HEK293T (cell line): ENCODE data around the gene APOO.
"Not testable (repeated sequence)": the region's sequence is repeated elsewhere in the genome, so short reads cannot be mapped to it uniquely, and the experiment has no call there.

Experiments
- CTCF ChIA-PET: fragments of 350-600 bp; formaldehyde crosslinking; extraction: SDS; loops from one replicate; lab custom pipeline; 2021; ENCODE audit warnings: antibody characterized with exemption, inconsistent platforms; lab: Yijun Ruan, JAX
- POLR2A ChIA-PET: fragments of 350-600 bp; formaldehyde crosslinking; extraction: SDS; loops from one replicate; lab custom pipeline; 2020; ENCODE audit warnings: antibody characterized with exemption, inconsistent platforms; lab: Yijun Ruan, JAX
- DNase-seq: peaks from one replicate; pipeline ENCODE4 v3.0.0; 2012; ENCODE audit warnings: mixed read lengths; ENCODE audit errors: extremely low spot score
- ARNT ChIP-seq: fragments of 450-650 bp; IDR thresholded peaks from 2 replicates; pipeline ENCODE4 v1.6.1; 2017; ENCODE audit warnings: mild to moderate bottlenecking
- BHLHE40 ChIP-seq: fragments of 450-650 bp; IDR thresholded peaks from 2 replicates; pipeline ENCODE4 v1.6.1; 2016; ENCODE audit warnings: mild to moderate bottlenecking, moderate library complexity, borderline replicate concordance
- CTBP1 ChIP-seq: fragments of 450-650 bp; IDR thresholded peaks from 2 replicates; pipeline ENCODE4 v1.6.1; 2016; ENCODE audit warnings: borderline replicate concordance
- ELF4 ChIP-seq: fragments of 450-650 bp; IDR thresholded peaks from 2 replicates; pipeline ENCODE4 v1.6.1; 2017; ENCODE audit warnings: antibody characterized with exemption
- FOXA1 ChIP-seq: fragments of 450-650 bp; IDR thresholded peaks from 2 replicates; pipeline ENCODE4 v1.6.1; 2016; ENCODE audit warnings: mild to moderate bottlenecking
- FOXK2 ChIP-seq: fragments of 450-650 bp; IDR thresholded peaks from 2 replicates; pipeline ENCODE4 v1.6.1; 2016; ENCODE audit warnings: mild to moderate bottlenecking
- FOXM1 ChIP-seq: fragments of 450-650 bp; IDR thresholded peaks from 2 replicates; pipeline ENCODE4 v1.6.1; 2017; ENCODE audit warnings: mild to moderate bottlenecking, borderline replicate concordance
- HDGF ChIP-seq: fragments of 450-650 bp; IDR thresholded peaks from 2 replicates; pipeline ENCODE4 v1.6.1; 2017; ENCODE audit warnings: antibody characterized with exemption, borderline replicate concordance
- L3MBTL2 ChIP-seq: fragments of 450-650 bp; conservative IDR thresholded peaks from 2 replicates; pipeline ENCODE4 v1.6.1; 2016; ENCODE audit warnings: mild to moderate bottlenecking
- LEF1 ChIP-seq: fragments of 450-650 bp; IDR thresholded peaks from 2 replicates; pipeline ENCODE4 v1.6.1; 2017; ENCODE audit warnings: mild to moderate bottlenecking, borderline replicate concordance
- NFRKB ChIP-seq: fragments of 450-650 bp; IDR thresholded peaks from 2 replicates; pipeline ENCODE4 v1.6.1; 2016; ENCODE audit warnings: mild to moderate bottlenecking, moderate library complexity
- SP1 ChIP-seq: fragments of 450-650 bp; IDR thresholded peaks from 2 replicates; pipeline ENCODE4 v1.6.1; 2017
- SUZ12 ChIP-seq: fragments of 450-650 bp; IDR thresholded peaks from 2 replicates; pipeline ENCODE4 v1.6.1; 2016; ENCODE audit warnings: mild to moderate bottlenecking
- TARDBP ChIP-seq: fragments of 450-650 bp; IDR thresholded peaks from 2 replicates; pipeline ENCODE4 v1.6.1; 2016
- ZNF384 ChIP-seq: fragments of 450-650 bp; IDR thresholded peaks from 2 replicates; pipeline ENCODE4 v1.6.1; 2016
- TF ChIP-seq, protein P1 (sequence below): fragments of 450-650 bp; IDR thresholded peaks from 2 replicates; pipeline ENCODE4 v1.6.1; 2016

The APOO gene

DNA sequence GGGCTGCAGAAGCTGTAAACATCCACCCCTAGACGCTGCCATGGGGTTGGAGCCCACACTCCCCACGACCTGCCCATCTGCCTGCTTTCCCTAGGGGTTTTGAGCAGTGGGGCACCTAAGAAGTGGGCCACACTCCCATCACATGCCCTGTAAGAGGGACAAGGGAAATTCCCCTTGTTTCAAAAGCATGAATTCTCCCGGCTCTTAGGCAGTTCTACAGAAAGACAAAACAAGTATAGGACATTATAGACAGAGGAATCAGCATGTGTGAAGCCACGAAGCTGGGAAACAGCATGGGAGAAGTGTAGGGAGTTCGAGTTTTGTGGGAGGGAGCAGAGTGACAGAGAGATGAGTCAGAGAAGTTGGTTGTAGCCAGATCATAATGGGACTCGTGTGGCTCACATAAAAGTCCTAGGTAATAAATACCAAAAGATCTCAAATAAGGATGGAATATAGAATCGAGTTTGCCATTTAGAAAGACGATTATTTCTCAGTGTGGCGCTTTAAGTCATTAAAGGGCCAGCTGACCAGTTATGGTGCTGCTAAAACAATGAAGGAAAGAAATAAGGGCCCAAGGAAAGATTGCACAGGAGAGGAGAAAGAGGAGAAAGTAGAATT lies 23.9 kb downstream of the APOO start:
- peak; percentile 39 for DNase-seq
- POLR2A ChIA-PET, result interaction anchor here (0.8 to 1.4 kb wide), 6 partner anchors 15 to 170 kb away, joined by 3 to 6 read pairs (median 4); partner anchors contain the start of gene SAT1
- CTCF ChIA-PET, result interaction anchor here (0.7 to 2.2 kb wide), 2 partner anchors 18 to 145 kb away, joined by 3 to 9 read pairs; no protein-coding TSS in a partner anchor
- TF ChIP-seq L3MBTL2, result peak; percentile 42; the same call in 1 of the 2 replicates
- no peak for TF ChIP-seq SUZ12
- TF ChIP-seq LEF1, result no peak
- TF ChIP-seq, protein P1, sequence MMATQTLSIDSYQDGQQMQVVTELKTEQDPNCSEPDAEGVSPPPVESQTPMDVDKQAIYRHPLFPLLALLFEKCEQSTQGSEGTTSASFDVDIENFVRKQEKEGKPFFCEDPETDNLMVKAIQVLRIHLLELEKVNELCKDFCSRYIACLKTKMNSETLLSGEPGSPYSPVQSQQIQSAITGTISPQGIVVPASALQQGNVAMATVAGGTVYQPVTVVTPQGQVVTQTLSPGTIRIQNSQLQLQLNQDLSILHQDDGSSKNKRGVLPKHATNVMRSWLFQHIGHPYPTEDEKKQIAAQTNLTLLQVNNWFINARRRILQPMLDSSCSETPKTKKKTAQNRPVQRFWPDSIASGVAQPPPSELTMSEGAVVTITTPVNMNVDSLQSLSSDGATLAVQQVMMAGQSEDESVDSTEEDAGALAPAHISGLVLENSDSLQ, result peak; percentile 69

DNA sequence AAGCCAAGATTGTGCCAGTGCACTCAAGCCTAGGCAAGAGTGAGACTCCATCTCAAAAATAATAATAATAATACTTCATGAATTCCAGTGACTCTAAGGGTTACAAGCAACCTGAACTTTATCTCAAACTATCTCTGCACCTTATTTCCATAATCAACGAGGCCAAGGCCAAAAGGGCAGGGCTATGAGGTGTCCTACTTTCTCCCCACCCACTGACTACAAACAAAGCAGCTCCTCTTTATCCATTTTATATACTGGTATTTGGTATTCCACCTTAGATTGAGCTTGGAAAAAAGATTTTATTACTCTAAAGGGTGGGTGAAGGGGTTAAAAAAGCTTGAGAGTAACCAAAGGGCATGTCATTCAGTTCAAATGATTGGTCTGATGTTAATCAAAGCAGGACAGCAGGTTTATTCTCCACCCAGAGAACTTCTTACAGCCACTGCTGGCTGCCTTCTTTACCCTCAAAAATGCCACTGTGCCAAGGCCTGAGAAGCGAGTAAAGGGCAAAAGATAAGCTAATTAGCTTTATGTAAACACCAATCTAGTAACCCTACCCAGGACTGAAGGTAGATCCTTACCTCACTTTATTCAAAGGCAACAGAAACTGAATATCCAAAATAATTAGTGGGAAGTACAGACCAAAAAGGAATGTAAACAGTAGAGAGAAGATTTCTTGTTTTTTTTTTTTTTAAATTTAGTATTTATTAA lies 28.2 kb downstream of the APOO start:
- no peak for DNase-seq
- ChIA-PET CTCF (interaction anchor here (0.8 kb wide), 1 partner anchor 10 kb away, joined by 3 read pairs; no protein-coding TSS in a partner anchor), POLR2A (no interaction called here)
- TF ChIP-seq SP1, result no peak
- TF ChIP-seq HDGF, result no peak
- TF ChIP-seq FOXM1, result no peak
- TF ChIP-seq ARNT, result no peak
- no peak for TF ChIP-seq BHLHE40
- TF ChIP-seq, protein P1, result no peak
- no peak for TF ChIP-seq SUZ12
- TF ChIP-seq FOXA1, result no peak
- TF ChIP-seq FOXK2, result no peak
- no peak for TF ChIP-seq ELF4

DNA sequence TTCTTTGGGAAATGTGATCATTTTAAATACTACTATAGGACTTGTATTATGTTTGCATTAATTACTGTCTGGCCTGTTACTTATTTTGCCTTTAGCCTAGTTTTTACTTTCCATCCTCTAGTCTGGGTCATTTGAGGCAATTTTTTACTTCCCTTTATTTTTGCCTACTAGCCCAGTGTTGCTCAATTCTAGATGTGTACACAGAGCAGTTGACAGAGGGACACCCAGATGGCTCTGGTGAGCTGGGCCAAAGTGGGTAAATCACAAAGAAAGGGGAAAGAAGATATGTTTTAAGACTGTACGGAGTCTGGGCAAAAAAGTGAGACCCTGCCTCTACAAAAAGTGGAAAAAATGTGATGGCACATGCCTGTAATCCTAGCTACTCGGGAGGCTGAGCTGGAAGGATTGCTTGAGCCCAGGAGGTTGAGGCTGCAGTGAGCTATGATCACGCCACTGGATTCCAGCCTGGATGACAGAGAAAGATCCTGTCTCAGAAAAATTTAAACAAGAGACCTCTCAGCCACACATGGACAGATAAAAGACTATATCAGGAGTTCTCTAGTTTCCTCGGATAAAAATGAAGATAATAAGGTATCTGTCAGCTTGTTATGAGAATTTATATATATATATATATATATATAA lies 35.7 kb downstream of the APOO start:
- no peak for DNase-seq
- POLR2A ChIA-PET, result no interaction called here
- no peak for TF ChIP-seq BHLHE40
- TF ChIP-seq FOXK2, result no peak
- TF ChIP-seq FOXM1, result no peak
- no peak for TF ChIP-seq SP1
- TF ChIP-seq CTBP1, result no peak
- no peak for TF ChIP-seq ZNF384
- TF ChIP-seq ELF4, result no peak
- TF ChIP-seq L3MBTL2, result no peak
- no peak for TF ChIP-seq HDGF
- TF ChIP-seq NFRKB, result no peak
- TF ChIP-seq SUZ12, result no peak
- TF ChIP-seq TARDBP, result no peak
- TF ChIP-seq ARNT, result no peak
- CTCF ChIA-PET, result no interaction called here

DNA sequence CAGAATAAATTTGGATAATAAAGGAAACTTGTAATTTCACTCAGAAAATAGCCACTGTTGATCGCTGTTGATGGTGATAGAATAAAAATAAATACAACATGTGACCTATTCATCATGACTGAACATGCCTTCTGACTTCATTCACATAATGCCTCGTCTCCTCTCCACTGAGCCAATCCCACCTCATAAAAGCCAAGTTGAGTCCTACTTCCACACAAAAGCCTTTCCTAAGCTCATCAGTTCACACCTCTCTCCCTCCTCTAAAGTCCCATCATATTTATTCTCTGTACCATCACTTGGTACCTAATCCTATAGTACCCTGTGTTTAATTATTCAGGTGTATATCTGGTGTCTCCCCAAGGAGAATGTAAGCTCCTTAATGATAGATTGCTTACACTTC lies 37.7 kb downstream of the APOO start:
- DNase-seq, result no peak
- CTCF ChIA-PET, result interaction anchor here (0.9 kb wide), 1 partner anchor 9 kb away, joined by 3 read pairs; no protein-coding TSS in a partner anchor
- no peak for TF ChIP-seq ELF4
- POLR2A ChIA-PET, result no interaction called here

DNA sequence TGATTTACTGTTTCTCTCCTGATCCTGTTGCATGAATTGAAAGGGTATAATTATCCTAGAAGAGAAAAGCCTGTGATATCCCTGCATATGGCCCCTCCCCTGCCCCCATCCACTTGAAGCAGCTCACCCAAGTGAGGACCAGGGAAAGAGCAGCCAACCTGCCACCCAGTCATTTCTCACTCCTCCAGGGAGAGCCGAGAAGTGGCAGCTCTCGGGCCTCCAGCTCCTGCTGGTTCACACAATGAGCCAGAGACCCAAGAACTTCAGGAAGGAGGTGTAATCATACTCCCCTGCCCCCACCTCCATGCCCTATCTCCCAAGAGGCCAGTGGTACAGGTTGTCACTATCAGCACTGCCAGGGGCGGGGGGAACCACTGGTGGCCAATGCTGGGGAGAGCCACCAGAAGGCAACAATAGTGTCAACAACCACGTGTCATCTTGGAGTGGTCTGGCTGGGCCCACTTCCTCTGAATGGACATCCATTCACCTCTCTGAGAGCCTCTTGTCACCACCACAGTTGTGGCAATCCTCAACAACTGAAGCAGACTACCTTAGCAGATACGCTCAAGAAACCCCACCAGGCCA lies 42.9 kb downstream of the APOO start:
- TF ChIP-seq, protein P1, result no peak
- TF ChIP-seq FOXK2 (no peak), FOXM1 (no peak), FOXA1 (no peak), SP1 (no peak), BHLHE40 (no peak), HDGF (no peak)
- ChIA-PET CTCF (interaction anchor here (0.6 kb wide), 1 partner anchor 10 kb away, joined by 3 read pairs; no protein-coding TSS in a partner anchor), POLR2A (no interaction called here)
- no peak for DNase-seq

DNA sequence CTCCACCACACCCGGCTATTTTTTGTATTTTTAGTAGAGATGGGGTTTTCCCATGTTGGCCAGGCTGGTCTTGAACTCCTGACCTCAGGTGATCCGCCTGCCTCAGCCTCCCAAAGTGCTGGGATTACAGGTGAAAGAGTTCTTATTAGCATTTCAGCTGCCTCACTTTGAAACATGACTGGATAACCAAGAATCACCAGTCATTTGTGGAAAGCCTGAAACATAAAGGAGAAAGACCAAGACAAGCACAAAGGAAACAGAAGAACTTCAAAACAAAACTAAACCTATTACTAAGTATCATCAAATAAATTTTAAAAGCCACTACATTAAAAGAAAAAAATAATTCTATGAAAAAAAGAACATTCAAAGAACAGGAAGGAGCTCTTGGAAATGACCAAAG lies 45.8 kb downstream of the APOO start:
- POLR2A ChIA-PET, DNase-seq: not testable (repeated sequence)
- CTCF ChIA-PET, result interaction anchor here (0.6 kb wide), 1 partner anchor 54 kb away, joined by 3 read pairs; no protein-coding TSS in a partner anchor
